Measurements from ENCODE around the gene SPATA31E1.

Gene SPATA31E1

GRCh38 chr9:87862536-87863268 lies 20.0 kb upstream of the SPATA31E1 start:
- no peak for DNase-seq (ENCODE audit: extremely low read depth in 1 of 2, low read depth in 1 of 2)

DNA sequence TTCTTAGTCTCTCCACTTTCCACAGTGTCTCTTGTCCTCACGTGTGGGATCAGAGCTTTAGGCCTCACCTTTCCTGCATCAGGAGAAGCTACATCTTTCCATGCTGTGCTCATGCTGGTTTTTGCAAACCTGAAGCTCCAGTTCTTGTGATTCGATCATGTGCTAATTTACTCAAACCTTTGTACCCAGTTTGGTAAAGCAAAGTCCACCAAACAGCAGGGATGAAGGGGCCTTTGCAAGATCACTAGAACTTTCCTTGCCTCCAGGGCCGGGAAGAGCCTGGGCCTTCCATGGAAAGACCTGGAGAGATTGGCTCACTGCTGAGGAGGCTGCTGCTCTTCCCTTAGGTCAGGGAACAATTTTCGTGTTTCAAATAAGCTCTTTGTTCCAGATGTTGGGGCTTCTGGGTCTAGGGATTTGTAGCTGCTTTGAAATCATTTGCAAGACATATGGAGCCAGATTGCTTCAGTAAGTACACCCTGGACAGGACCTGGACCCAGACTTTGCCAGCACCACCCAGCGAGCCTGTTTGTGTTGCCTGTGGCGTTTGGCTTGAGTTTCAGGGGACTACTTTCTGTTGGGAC lies 18.7 kb upstream of the SPATA31E1 start:
- no peak for DNase-seq (ENCODE audit: extremely low read depth in 1 of 2, low read depth in 1 of 2)

DNA sequence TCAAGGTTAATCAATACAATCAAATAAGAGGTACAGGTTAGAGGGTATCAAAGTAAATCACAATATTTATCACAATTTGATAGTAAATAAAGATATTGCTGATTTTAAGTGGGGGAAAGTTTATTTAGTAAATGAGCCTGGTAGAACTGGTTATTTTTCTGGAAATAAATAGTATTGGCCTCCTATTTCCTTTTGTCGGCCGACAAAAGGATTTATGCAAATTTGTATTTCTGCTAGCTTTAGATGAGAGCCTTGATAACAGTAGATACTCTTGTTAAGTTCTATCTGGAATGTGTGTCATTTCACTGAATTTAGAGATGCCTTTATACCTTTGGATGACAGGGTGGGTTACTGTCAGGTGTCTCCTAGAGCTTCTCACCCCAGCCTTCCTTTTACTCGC lies 17.8 kb upstream of the SPATA31E1 start:
- DNase-seq (ENCODE audit: extremely low read depth in 1 of 2, low read depth in 1 of 2), result no peak

GRCh38 chr9:87865626-87866025 lies 17.1 kb upstream of the SPATA31E1 start:
- DNase-seq (ENCODE audit: extremely low read depth in 1 of 2, low read depth in 1 of 2), result no peak

DNA sequence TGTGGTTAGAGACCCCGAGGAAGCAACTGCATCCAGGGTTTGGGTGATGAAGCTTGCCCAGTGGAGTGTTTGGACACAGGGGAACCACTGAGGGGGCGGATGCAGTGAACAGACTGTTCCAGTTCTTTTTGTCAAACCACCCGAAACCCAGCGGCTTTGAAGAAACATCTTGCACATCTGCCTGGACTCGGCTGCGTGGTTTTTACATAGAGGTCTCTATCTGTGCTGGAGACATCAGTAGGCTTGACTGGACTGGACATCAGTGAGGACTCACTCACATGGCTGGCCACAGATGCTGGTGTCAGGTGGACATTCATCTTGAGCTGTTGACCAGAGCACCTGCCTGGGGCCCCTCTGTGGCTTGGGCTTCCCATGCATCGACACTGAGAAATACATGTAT lies 15.3 kb upstream of the SPATA31E1 start:
- DNase-seq (ENCODE audit: extremely low read depth in 1 of 2, low read depth in 1 of 2), result no peak

GRCh38 chr9:87868175-87868574 lies 14.5 kb upstream of the SPATA31E1 start:
- DNase-seq (ENCODE audit: extremely low read depth in 1 of 2, low read depth in 1 of 2), result no peak

DNA sequence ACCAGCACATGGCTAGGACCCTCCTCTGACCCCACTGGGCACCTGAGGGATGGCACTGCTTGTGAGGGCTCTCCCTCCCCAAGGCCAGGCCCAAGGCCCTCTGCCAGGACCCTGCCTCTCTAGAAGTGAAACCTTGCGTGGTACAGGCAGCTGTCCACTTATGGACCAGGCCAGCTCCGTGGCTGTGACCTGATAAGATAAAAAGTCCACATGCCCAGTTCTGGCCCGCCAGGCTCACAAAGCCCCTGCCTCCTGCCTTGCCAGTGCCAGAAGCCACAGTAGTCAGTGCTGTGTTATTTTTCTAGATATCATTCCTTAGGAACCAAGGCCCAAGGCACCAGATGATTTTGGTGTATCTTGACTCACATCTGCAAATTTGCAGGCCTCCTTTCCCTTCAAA lies 14.0 kb upstream of the SPATA31E1 start:
- no peak for DNase-seq (ENCODE audit: extremely low read depth in 1 of 2, low read depth in 1 of 2)

GRCh38 chr9:87869082-87869481 lies 13.6 kb upstream of the SPATA31E1 start:
- DNase-seq (ENCODE audit: extremely low read depth in 1 of 2, low read depth in 1 of 2), result no peak

DNA sequence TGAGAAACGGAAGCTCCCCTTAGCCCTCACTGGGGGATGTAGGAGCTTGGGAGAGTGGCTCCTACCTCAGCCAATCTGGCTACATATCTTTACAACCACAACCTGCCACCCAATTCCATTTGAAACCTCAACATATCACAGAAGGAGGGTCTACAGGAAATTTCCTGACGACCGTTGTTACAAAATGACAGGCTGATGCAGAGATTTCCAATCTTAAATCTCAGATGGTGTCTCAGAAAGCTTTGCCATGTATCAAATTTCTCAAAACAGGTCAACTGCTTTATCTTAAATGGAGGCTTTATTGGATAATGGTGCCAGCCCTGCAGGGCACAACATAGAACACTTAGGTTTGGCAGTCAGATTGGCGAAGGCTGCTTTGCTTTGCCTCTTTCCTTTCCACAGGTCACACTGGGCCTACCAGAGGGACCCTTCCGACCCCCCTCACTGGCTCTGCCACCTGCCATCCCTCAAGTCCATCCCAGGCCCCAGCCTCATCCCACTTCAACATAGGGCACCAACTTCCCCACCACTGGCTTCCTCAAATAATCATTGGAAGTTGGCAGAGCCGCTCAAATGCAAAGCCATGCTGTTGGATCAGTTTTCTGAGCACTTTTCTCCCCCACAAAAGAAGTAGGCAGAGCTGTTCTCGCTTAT lies 11.1 kb upstream of the SPATA31E1 start:
- no peak for DNase-seq (ENCODE audit: extremely low read depth in 1 of 2, low read depth in 1 of 2)

- DNase-seq (ENCODE audit: extremely low read depth in 1 of 2, low read depth in 1 of 2), result no peak
These were observed 10.5 kb upstream of the SPATA31E1 start for GRCh38 chr9:87872079-87872624.

DNA sequence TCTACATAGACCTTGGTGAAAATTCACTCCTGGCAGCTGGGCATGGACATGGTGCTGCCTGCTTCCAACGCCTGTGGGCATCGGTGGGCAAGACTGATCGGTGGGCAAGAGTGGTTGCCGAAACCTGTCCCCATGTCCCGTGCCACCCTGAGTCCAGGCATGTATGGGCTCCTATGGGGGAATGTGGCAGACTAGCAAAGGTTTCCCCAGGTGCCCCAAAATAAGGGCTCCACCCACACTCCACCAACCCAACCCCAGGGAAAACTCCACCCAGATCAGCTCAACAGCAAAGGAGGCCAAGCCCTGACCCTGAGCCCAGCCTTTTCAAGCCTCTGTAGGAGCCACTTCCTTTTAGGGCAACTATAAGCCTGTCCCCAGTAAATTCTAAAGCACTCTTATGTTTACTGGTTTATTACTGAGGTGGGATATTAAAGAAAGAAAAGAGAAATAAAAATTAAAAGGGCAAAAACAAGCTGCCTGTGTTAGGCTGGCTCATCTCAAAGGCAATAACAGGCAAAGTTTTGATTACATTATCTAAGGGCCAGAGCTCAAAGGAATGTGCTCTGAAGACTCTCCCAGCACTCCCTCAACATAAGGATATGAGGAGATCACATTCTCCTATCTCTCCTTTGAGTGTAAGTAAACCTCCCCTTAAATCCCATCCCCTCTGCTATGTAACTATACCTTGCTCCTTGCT lies 8.9 kb upstream of the SPATA31E1 start:
- no peak for DNase-seq (ENCODE audit: extremely low read depth in 1 of 2, low read depth in 1 of 2)

GRCh38 chr9:87874304-87874623 lies 8.4 kb upstream of the SPATA31E1 start:
- no peak for DNase-seq (ENCODE audit: extremely low read depth in 1 of 2, low read depth in 1 of 2)

GRCh38 chr9:87875060-87875459 lies 7.6 kb upstream of the SPATA31E1 start:
- DNase-seq (ENCODE audit: extremely low read depth in 1 of 2, low read depth in 1 of 2), result no peak

GRCh38 chr9:87875831-87876545 lies 6.7 kb upstream of the SPATA31E1 start:
- no peak for DNase-seq (ENCODE audit: extremely low read depth in 1 of 2, low read depth in 1 of 2)

DNA sequence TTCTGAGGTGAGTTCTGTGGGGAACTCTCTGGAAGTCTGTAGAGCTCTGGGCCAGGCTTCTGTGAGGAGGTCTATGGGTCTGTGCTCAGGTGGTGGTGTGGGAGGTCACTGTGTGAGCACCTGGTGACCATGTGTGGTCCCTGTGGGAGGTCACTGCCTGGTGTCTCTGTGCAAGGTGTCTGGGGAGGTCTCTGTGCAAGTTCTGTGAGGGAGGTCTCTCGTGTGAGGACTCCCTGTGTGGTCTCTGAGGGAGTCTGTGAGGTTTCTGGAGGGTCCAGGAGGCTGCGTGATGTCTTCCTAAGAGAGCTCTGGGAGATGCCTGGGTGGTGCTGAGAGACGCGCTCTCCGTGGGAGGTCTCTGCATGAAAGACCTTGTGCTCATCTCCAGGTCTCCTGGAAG lies 6.0 kb upstream of the SPATA31E1 start:
- no peak for DNase-seq (ENCODE audit: extremely low read depth in 1 of 2, low read depth in 1 of 2)

- DNase-seq (ENCODE audit: extremely low read depth in 1 of 2, low read depth in 1 of 2), result no peak
These were observed 3.6 kb upstream of the SPATA31E1 start for GRCh38 chr9:87878989-87879511.

GRCh38 chr9:87880116-87880515 lies 2.6 kb upstream of the SPATA31E1 start:
- DNase-seq (ENCODE audit: extremely low read depth in 1 of 2, low read depth in 1 of 2), result no peak

GRCh38 chr9:87880683-87881082 lies 2.0 kb upstream of the SPATA31E1 start:
- no peak for DNase-seq (ENCODE audit: extremely low read depth in 1 of 2, low read depth in 1 of 2)

DNA sequence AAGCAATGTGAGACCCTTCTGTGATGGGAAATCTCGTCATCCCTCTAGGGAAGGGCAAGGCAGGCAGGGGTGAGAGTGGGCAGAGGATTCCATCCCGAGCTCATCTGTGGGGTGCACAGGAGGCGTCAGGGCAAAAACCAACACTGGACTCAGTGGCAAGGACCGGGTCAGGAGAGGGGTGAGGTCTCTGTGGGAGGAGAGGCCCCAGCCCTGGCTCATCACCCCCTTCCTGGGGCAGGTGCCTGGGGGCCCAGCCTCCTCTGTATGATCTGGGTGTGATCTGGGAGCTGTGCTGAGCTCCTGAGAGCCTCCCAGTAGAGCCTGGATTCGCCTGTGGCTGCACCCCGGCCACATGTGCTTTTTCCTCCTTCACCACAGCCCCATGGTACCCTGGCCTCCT lies 597 bp downstream of the SPATA31E1 start:
- no peak for DNase-seq (ENCODE audit: extremely low read depth in 1 of 2, low read depth in 1 of 2)

- no peak for DNase-seq (ENCODE audit: extremely low read depth in 1 of 2, low read depth in 1 of 2)
These were observed 1.3 kb downstream of the SPATA31E1 start for GRCh38 chr9:87883990-87884389.
